GM18498 (cell line): ENCODE results near the gene ACADVL.
A peak's percentile ranks its signal among the peaks of the same experiment; 100 is the strongest.
"Not testable (repeated sequence)": the region's sequence is repeated elsewhere in the genome, so short reads cannot be mapped to it uniquely, and the experiment has no call there.

Source experiments
- ATAC-seq: cut with Tn5 transposase; IDR thresholded peaks from one replicate; pipeline ENCODE4 v1.9.1; 2021; ENCODE audit warnings: mild to moderate bottlenecking, moderate library complexity; ENCODE audit not compliant: unreplicated experiment

The ACADVL gene

GRCh38 chr17:7234083-7234951 is 14.6 kb downstream of the ACADVL start, which contains the start of gene DVL2:
Gene DVL2 (minus strand): TSS chr17:7234517. CDS start chr17:7234262, 255 bp downstream.
- ATAC-seq = peak; percentile 62

- ATAC-seq = no peak
Measured at GRCh38 chr17:7235693-7236665, 16.2 kb downstream of the ACADVL start.

- no peak for ATAC-seq
Measured at GRCh38 chr17:7236808-7237207, 17.1 kb downstream of the ACADVL start.

GRCh38 chr17:7237266-7237760 is 17.6 kb downstream of the ACADVL start:
- no peak for ATAC-seq

GRCh38 chr17:7237761-7238419 is 18.2 kb downstream of the ACADVL start:
- no peak for ATAC-seq

GRCh38 chr17:7238420-7239090 is 18.8 kb downstream of the ACADVL start:
- no peak for ATAC-seq

- peak; percentile 53 for ATAC-seq
Measured at GRCh38 chr17:7239091-7240027, 19.6 kb downstream of the ACADVL start, which contains the start of gene PHF23. Gene PHF23 (minus strand): TSS chr17:7239457. CDS start chr17:7239279, 178 bp downstream.

GRCh38 chr17:7240375-7240774 is 20.6 kb downstream of the ACADVL start:
- no peak for ATAC-seq

GRCh38 chr17:7241090-7241733 is 21.5 kb downstream of the ACADVL start:
- ATAC-seq = no peak

- ATAC-seq = peak; percentile 38
Measured at GRCh38 chr17:7241783-7242716, 22.3 kb downstream of the ACADVL start, which contains the start of gene GABARAP. Gene GABARAP (minus strand): TSS chr17:7242449. CDS start chr17:7242330, 119 bp downstream.

GRCh38 chr17:7242717-7243452 is 23.1 kb downstream of the ACADVL start:
- ATAC-seq = peak; percentile 50

GRCh38 chr17:7243453-7243729 is 23.7 kb downstream of the ACADVL start:
- ATAC-seq = no peak

GRCh38 chr17:7243838-7244237 is 24.1 kb downstream of the ACADVL start:
- not testable (repeated sequence) for ATAC-seq

- ATAC-seq = no peak
Measured at GRCh38 chr17:7246779-7247178, 27.0 kb downstream of the ACADVL start.

GRCh38 chr17:7248796-7249195 is 29.1 kb downstream of the ACADVL start:
- ATAC-seq = no peak

- no peak for ATAC-seq
Measured at GRCh38 chr17:7249214-7249613, 29.5 kb downstream of the ACADVL start.

GRCh38 chr17:7249830-7250229 is 30.1 kb downstream of the ACADVL start:
- no peak for ATAC-seq
